ENCODE results near the gene TCF7L1.
"Not testable (repeated sequence)": the region's sequence is repeated elsewhere in the genome, so short reads cannot be mapped to it uniquely, and the experiment has no call there.

The TCF7L1 gene

GRCh38 chr2:85131116-85131515 lies 2.1 kb upstream of the TCF7L1 start:
- no peak for DNase-seq (ENCODE audit: low read depth in 2 of 2)

- no peak for DNase-seq (ENCODE audit: low read depth in 2 of 2)
These were observed 795 bp upstream of the TCF7L1 start for GRCh38 chr2:85132397-85132796.

GRCh38 chr2:85133751-85134254 lies 611 bp downstream of the TCF7L1 start:
- no peak for DNase-seq (ENCODE audit: low read depth in 2 of 2)

- no peak for DNase-seq (ENCODE audit: low read depth in 2 of 2)
These were observed 1.2 kb downstream of the TCF7L1 start for GRCh38 chr2:85134255-85134895.

- no peak for DNase-seq (ENCODE audit: low read depth in 2 of 2)
These were observed 1.9 kb downstream of the TCF7L1 start for GRCh38 chr2:85134896-85135659.

- DNase-seq (ENCODE audit: low read depth in 2 of 2) = no peak
These were observed 2.4 kb downstream of the TCF7L1 start for GRCh38 chr2:85135660-85135914.

GRCh38 chr2:85137156-85137555 lies 4.0 kb downstream of the TCF7L1 start:
- no peak for DNase-seq (ENCODE audit: low read depth in 2 of 2)

GRCh38 chr2:85143463-85144082 lies 10.4 kb downstream of the TCF7L1 start:
- DNase-seq (ENCODE audit: low read depth in 2 of 2) = no peak

GRCh38 chr2:85145116-85145820 lies 12.1 kb downstream of the TCF7L1 start:
- DNase-seq (ENCODE audit: low read depth in 2 of 2) = no peak

GRCh38 chr2:85148190-85148589 lies 15.0 kb downstream of the TCF7L1 start:
- DNase-seq (ENCODE audit: low read depth in 2 of 2) = no peak

GRCh38 chr2:85151026-85151425 lies 17.8 kb downstream of the TCF7L1 start:
- DNase-seq (ENCODE audit: low read depth in 2 of 2) = no peak

GRCh38 chr2:85152895-85153294 lies 19.7 kb downstream of the TCF7L1 start:
- no peak for DNase-seq (ENCODE audit: low read depth in 2 of 2)

GRCh38 chr2:85154048-85154753 lies 21.0 kb downstream of the TCF7L1 start:
- no peak for DNase-seq (ENCODE audit: low read depth in 2 of 2)

GRCh38 chr2:85155082-85155481 lies 21.9 kb downstream of the TCF7L1 start:
- not testable (repeated sequence) for DNase-seq (ENCODE audit: low read depth in 2 of 2)

GRCh38 chr2:85156153-85156552 lies 23.0 kb downstream of the TCF7L1 start:
- DNase-seq (ENCODE audit: low read depth in 2 of 2) = no peak

GRCh38 chr2:85156619-85157018 lies 23.4 kb downstream of the TCF7L1 start:
- DNase-seq (ENCODE audit: low read depth in 2 of 2) = no peak

- DNase-seq (ENCODE audit: low read depth in 2 of 2) = no peak
These were observed 24.2 kb downstream of the TCF7L1 start for GRCh38 chr2:85157345-85157744.

- DNase-seq (ENCODE audit: low read depth in 2 of 2) = no peak
These were observed 25.5 kb downstream of the TCF7L1 start for GRCh38 chr2:85158559-85159273.

- no peak for DNase-seq (ENCODE audit: low read depth in 2 of 2)
These were observed 26.4 kb downstream of the TCF7L1 start for GRCh38 chr2:85159589-85159988.

GRCh38 chr2:85160966-85161960 lies 28.1 kb downstream of the TCF7L1 start:
- no peak for DNase-seq (ENCODE audit: low read depth in 2 of 2)

All from stimulated activated CD8-positive, alpha-beta memory T cell treated with anti-CD3 and anti-CD28 coated beads, Interleukin-2, amount 100 ng/mL, for 48 hours (primary cell).